GM19452 (cell line): ENCODE results near the gene ARL13A.
"Not testable (repeated sequence)": the region's sequence is repeated elsewhere in the genome, so short reads cannot be mapped to it uniquely, and the experiment has no call there.

ENCODE experiments used
- ATAC-seq: cut with Tn5 transposase; IDR thresholded peaks from one replicate; pipeline ENCODE4 v1.9.1; 2021; ENCODE audit not compliant: unreplicated experiment

The ARL13A gene

DNA sequence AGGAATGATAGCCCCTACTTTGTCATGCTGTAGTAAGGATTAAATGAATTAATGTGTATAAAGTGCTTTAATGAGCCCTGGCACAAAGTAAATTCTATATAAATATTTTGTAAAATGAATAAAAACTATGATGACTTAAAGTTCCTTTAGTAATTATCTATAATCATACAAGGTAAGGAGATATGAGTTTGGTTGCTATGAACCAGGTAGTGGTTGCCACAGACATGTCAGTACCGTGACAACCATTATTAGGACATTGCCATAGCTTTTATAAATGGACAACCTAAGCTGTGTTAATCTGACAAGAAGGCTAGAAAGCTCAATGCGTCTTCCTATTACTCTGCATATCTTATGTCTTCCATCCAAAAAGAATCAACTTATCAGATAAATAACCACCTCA is at the start of gene ARL13A:
ARL13A (plus strand) TSS at position 301 of the 400 bp plus-strand sequence. CDS start 3,982 bp downstream, outside the sequence.
- no peak for ATAC-seq

DNA sequence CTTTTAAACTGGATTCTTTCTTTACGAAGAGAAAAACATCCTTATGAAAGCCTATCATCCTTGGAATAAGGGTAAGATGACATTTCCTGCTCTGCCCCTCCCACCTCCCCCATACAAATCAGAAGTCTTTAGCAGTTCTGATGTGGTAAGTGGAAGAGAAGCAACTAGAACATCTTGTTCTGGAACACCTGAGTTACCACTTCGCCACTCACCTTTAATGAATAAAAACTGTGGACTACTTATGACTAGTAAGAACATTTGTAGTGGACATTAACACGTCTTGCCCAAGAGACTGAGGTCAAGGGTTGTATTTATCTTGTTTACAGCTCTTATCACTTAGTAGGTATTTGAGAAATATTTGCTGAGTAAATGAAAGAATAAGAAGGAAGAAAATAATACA is 45.1 kb upstream of the ARL13A start:
- ATAC-seq = no peak

DNA sequence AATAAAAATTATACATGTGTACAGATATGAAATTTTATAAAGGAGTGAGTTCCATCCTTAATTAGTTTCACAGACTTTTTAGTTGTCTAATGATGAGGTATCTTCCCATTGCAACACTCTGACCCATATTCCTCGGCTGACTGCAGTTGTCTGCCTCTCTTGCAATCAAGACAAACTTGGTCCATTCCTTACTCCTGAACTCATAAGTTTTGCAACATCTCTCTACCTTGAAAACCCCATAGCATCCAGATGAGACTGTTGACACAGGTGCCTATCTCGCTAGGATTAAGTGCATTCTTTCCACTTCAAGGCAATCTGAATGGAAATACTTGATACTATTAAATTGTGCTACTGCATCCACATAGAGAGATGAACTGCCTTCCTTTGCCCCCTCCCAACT is 43.1 kb upstream of the ARL13A start:
- no peak for ATAC-seq

DNA sequence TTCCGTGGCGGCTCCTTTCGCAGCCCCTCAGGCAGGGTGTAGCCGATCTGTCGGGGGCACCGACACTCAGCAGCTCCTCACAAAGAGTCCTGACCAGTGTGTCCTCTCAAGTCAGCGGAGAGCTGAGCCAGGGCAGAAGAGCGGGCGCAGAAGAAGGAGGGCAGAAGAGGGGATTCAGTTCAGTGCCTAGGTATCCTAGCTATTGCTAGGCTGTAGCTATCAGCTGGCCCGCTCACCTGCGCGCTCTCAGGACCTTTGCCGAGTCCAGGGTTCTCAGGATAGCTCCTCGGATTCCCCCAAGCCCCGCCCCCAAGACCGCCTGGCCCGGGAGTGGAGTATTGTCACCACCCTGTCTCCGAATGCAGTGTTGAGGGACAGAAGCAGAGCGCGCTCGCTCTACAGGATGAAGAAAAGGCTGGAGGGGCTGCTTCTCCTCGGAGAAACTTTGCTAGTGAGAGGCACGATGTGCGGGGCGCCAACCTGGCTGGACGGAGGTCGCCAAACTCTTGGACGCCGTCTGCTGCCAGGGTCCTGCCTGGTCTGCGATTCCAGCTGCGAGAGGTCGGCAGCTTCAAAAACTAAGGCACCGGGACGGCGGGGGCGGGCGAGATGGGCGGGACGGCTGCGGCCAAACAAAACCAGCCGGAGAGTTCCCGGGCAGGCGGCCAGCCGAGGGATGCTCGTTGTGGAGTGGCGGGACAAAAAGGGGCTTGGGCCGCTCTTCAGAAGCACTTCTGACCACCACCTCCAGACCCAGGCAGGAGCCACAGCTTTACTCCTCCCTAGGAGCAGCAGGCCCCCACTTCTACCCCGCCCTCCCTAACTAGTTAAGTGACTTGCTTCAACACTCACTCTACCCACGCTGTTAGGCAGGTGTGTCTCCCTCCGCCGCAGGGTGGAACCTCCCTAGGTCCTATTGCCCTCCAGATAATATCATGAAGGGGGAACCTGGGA is 40.6 kb upstream of the ARL13A start, which contains the start of gene XKRX:
XKRX (minus strand) TSS at position 258 of the 954 bp plus-strand sequence. CDS start 613 bp downstream, outside the sequence.
- ATAC-seq = peak; percentile 69

DNA sequence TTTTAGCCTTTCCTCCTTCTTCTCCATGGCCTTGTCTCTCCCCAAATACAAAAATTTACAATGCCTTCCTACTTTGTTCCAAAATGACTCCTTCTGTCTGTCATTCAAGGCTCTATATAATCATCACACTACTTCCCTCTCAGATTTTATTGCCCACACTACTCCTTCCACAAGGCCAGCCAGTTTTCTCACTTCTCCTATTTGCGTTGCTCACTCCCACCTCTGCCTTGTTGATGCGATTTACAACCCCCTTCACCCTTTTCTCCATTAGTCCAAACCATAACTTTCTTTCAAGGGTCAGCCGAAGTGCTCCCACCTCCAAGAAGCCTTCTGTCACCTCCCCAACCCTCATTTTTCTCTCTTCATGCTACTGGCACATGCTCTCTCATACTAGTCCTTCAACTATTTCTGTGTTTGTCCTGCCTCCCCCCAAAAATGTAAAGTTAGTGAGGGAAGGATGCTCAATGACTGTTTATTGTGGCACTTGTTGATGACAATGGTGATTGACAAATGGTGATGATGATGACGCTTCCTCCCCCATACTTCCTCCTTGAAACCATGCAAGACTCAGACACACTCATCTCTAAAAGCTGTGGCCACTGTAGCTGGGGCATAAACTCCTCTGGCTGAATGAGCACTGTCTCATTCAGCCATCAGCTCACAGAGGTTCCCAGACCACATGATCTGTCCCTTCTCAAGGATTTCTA is 38.1 kb upstream of the ARL13A start:
- ATAC-seq = peak; percentile 68

DNA sequence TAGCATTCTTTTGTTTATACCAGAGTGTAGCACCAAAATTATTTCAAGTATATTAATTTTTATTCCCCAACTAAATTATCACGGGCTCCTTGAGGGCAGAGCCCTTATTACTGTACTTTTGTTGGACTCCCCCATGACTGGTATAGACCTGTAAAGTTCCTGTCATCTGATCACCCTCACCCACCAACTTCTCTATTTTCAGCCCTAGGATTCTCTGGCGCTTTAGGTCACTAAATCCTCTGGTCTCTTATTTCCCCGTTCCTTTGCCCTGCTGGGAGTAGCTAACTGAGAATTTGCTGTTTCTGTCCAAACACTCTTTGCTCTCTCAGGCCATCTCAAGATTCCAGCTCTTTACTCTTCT is 37.6 kb upstream of the ARL13A start:
- ATAC-seq = peak; percentile 35

DNA sequence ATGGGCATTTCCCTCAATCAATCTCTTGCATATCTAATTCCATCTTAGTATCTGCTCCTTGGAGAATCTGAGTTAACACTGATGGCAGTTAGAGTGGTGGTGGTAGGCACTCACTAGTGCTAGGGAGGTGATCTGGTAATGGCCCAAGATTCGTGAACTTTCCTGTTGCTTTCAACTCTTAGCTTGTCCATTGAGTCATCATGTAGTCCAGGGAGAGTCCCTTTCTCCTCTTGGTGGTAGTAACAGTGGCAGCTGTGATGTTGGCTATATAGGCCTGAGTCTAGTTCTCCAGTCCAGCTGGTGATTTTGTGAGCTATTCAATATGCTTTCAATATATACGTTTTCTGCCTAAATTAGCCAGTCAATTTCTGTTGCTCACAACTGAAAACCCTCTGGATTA is 33.7 kb upstream of the ARL13A start:
- ATAC-seq = no peak

DNA sequence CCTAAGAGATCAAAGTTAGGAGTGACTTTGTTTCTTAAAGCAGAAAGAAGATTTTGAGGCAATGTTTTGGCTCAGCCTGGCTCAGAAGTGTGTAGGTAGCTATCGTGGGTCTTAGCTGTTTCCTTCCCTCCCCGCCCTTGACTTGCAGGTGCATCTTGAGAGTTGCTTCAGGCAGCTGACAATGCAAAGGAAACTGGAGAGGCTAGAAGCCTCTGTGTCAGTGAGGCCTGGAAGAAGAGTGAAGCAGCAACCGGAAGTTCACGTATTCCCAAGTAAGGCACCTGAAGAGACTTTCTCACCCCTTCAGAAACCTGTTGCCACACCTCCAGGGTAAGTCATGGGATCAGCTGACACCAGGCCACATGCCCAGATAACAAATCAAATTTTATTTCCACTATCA is 30.2 kb upstream of the ARL13A start:
- ATAC-seq = no peak

DNA sequence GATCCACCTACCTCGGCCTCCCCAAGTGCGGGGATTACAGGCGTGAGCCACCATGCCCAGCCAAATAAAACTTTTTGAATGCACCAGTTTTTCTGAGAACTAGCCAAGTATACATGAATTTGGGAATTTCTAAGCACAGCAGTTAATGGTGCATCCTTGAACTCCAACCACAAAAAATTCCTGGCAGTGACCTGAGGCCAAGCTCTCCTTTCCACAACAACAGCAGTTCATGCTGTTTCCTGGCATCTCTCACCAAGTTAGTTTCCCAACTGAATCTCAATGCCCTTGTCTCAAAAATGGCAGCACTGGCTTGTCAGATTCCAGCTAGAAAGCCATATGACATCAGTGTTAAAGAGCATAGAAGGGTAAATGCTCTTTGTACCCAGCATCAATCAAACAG is 24.9 kb upstream of the ARL13A start:
- ATAC-seq = no peak

DNA sequence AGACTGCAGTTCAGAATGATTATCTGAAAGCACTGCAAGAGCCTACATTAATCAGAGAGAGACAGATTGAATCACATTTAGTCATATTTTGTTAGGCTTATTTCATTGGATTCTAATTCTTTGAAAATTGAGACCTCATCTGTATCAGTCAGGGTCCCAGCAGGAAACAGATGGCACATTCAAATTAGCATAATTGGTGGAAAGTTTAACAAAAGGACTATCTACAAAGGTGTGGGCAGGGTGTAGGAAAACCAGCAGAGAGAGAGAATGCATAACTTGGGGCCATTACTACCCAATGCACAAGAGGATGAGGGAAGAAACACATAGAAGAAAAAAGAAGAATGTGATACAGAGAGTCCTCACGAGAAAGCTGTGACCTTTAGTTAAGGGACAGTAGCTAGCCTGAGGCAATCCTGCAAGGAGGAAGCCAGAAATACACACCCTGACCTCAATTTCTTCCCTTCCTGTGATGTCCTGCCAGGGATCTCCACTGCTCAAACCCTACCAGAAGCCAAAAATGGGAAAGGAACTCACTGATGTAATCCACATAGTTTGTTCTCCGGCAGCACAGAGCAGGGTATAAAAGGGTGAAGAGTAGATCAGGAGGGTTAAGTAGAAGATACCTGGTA is 23.1 kb upstream of the ARL13A start:
- ATAC-seq = no peak

DNA sequence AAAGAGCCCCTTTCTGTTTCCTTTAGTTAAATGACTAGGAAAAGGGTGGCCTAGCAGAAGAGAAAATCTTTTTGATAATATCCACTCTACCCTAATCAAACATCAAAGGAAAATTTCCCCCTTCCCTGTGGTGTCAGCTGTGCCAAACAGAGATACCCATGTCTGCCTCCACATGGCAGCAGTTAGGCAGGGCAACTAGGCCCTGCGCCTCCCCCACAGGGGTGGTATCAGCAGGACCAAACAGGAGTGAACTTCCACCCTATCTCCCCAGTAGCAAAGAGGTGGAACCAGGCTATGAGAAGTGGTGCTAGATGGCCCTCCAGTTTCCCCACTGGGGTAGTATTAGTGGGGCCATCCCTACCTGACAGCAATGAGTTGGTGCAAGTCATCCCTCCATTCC is 21.0 kb upstream of the ARL13A start:
- no peak for ATAC-seq

DNA sequence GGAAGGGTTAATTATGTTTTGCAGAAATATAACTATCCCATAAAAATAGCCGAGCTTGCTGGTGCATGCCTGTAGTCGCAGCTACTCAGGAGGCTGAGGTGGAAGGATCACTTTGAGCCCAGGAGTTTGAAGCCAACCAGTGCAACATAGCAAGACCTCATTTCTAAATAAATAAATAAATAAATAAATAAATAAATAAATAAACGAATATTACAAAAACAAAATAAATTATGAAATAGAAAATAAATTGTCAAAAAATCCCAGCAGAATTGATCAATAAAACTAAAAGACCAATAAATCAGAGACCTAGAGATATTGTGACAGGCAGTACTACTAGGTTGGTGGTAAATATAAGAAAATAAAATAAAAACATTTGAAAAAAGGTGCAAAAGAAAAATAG is 6.7 kb upstream of the ARL13A start:
- no peak for ATAC-seq

DNA sequence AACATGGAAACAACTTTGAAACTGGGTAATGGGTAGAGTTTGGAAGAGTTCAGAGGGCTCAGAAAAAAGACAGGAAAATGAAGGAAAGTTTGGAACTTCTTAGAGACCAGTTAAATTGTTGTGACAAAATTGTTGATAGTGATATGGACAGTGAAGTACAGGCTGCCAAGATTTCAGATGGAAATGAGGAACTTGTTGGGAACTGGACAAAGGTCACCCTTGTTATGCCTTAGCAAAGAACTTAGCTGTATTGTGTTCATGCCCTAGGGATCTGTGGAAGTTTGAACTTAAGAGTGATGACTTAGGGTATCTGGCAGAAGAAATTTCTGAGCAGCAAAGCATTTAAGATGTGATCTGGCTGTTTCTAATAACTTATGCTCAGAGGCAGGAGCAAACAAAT is 5.1 kb upstream of the ARL13A start:
- no peak for ATAC-seq

DNA sequence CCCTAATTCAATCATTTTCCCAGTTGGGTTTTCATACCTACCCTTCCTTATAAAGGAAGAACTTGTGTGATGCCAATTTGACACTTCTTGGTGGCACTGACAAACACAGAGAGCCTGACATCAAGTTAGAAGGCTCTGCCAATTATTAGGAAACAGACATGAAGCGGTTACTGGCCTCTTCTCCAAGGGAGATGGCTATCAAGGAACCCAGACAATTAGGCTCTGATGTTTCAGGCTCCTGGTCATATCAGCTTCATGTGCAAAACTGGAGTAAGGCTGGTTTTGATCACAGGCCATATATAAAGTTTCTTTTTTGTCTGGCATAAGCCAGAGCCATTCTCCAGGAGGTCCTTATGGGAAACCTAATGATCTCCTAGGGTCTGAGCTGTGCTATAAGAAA is 428 bp downstream of the ARL13A start:
- no peak for ATAC-seq

DNA sequence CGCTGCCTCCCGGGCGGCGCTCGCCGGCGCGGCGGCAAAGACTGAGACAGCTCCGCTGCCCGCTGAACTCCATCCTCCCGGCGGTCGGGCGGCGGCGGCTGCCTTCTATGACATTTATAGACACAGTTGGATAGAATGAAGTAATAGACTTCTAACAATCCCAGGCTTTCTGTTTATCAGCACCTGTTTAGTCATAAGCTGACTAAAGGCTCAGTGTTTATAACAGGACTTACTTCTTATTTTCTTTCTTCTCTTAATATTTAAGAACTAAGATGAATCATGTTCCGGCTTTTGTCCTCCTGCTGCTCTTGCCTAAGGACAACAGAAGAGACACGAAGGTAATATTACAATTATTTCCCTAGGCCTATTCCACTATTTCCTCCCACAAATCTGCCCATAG is 3.9 kb downstream of the ARL13A start:
- no peak for ATAC-seq

DNA sequence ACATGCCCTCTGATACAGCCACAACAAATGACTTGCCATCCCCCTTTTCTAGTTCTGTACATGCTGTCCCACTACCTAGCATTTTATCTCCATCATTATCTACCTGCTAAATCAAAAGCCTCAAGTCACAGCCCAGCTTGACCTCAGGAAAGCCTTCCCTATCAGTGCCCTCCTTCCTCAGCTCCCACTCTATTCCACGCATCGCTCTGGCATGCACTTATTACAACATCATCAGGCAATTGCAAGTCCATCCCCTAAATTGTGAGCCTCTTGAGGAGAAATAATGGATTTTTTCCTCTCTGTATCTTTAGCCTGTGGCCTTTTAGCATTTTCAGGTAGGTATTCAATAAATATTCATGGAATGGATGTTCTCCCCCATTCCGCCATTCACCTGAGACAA is 5.7 kb downstream of the ARL13A start:
- no peak for ATAC-seq

DNA sequence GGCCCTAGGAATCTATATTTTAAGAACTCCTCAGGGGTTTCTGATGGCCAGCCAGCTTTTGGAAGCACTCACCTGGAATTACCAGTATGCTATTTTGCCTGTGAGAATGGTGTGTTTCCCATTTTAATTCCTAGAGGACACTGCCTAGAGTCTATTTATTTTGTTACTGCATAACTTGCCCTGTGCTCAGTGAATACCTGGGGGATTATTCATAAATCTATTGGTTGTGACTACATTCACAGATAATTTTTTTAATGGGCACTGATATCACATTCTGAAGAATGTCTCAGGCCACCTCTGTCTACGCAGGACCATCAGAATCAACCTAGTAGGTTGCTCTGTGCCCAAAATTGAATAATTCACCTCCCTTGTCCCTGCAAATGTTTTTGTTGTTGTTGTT is 6.7 kb downstream of the ARL13A start:
- no peak for ATAC-seq

DNA sequence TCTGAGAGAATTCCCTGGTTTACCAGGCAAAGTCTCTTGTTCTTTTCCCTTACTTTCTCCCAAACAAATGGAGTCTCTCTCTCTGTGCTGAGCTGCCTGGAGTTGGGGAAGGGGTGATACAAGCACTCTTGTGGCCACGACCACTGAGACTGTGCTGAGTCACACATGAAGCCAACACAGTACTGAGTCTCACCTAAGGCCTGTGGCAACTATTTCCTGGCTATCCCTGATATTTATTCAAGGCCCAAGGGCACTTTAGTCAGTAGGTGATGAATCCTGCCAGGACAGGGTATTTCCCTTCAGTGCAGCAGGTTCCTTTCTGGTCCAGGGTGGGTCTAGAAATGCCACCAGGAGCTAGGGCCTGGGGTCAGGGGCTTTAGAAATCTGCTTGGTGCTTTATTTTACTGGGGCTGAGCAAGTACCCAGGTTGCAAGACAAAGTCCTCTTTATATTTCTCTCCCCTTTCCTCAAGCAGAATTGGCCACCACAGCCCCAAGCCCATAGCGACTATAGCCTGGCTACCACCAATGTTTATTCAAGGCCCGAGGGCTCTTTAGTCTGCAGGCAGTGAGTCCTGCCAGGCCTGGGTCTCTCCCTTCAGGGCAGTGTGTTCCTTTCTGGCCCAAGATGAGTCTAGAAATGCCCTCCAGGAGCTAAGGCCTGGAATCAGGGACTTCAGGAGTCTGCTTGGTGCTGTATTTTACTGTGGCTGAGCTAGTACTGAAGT is 10.5 kb downstream of the ARL13A start:
- no peak for ATAC-seq

DNA sequence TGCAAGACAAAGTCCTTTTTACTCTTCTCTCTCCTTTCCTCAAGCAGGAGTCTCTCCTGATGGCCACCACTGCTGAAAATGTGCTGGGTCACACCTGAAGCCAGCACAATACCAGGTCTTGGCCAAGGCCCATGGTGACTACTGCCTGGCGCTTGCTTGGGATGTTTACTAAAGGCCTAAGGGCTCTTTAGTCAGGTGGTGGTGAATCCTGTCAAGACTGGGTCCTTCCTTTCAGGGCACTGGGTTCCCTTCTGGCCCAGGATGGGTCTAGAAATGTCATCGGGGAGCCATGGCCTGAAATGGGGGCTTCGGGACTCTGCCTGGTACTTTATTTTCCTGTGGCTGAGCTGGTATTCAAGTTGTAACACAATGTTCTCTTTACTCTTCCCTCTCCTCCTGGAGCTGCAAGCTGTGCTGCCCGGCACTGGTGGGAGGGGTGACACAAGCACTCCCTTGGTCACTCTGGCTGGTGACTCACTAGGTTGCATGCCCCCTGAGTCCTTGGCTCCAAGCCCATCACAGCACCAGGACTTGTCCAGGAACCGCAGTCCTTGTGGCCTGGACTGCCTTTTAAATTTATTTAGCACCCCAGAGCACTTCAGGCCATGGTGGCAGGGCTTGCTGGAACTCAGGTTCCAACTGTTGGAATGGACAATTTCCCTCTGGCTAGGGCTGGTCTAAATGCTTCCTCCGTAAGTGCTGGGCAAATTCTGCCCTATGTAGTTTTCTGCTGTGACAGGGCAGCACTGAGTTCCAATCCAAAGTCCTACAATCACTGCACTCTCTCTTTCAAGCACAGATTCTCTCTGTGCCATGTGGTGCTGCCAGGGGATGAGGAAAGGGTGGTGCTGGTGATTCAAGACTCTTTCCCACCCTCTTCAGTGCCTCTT is 11.3 kb downstream of the ARL13A start:
- ATAC-seq = no peak

DNA sequence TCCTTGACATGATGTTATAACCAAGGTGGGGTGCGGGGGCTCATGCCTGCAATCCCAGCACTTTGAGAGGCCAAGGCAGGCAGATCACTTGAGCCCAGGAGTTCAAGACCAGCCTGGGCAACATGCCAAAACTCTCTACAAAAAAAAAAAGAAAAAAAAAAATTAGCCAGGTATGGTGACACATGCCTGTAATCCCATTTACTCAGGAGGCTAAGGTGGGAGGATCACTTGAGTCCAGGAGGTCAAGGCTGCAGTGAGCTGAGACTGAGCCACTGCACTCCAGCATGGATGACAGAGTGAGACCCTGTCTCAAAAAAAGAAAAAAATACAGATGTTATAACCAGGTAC is 12.0 kb downstream of the ARL13A start:
- ATAC-seq = not testable (repeated sequence)
